GM19025 (cell line): ENCODE measurements around the gene MSANTD1.

Experiments used
- ATAC-seq: cut with Tn5 transposase; IDR thresholded peaks from one replicate; pipeline ENCODE4 v1.9.1; 2021; ENCODE audit warnings: mild to moderate bottlenecking, low read depth, moderate library complexity; ENCODE audit not compliant: unreplicated experiment

Gene MSANTD1

GRCh38 chr4:3286335-3287175, 37.6 kb downstream of the MSANTD1 start:
- ATAC-seq, result no peak

- no peak for ATAC-seq
These were observed 38.5 kb downstream of the MSANTD1 start for GRCh38 chr4:3287271-3287971.

GRCh38 chr4:3287972-3288570, 39.1 kb downstream of the MSANTD1 start:
- no peak for ATAC-seq

- no peak for ATAC-seq
These were observed 39.7 kb downstream of the MSANTD1 start for GRCh38 chr4:3288571-3289094.

GRCh38 chr4:3290476-3290875, 41.5 kb downstream of the MSANTD1 start:
- ATAC-seq, result no peak

- no peak for ATAC-seq
These were observed 41.9 kb downstream of the MSANTD1 start for GRCh38 chr4:3290889-3291321.

- no peak for ATAC-seq
These were observed 42.5 kb downstream of the MSANTD1 start for GRCh38 chr4:3291411-3291968.

GRCh38 chr4:3291969-3292570, 43.1 kb downstream of the MSANTD1 start:
- peak; percentile 15 for ATAC-seq

- ATAC-seq, result peak; percentile 67
These were observed 43.8 kb downstream of the MSANTD1 start, which contains the start of gene RGS12 for GRCh38 chr4:3292571-3293400. Gene RGS12 (plus strand): TSS chr4:3293021. CDS start chr4:3316171, 23,150 bp downstream.

- no peak for ATAC-seq
These were observed 44.7 kb downstream of the MSANTD1 start for GRCh38 chr4:3293401-3294391.

GRCh38 chr4:3294401-3295241, 45.7 kb downstream of the MSANTD1 start:
- ATAC-seq, result no peak

- ATAC-seq, result no peak
These were observed 47.1 kb downstream of the MSANTD1 start for GRCh38 chr4:3295837-3296624.

GRCh38 chr4:3296651-3297050, 47.7 kb downstream of the MSANTD1 start:
- ATAC-seq, result no peak

GRCh38 chr4:3297066-3297859, 48.3 kb downstream of the MSANTD1 start:
- no peak for ATAC-seq

GRCh38 chr4:3299122-3299975, 50.4 kb downstream of the MSANTD1 start:
- no peak for ATAC-seq
